GM21381 (cell line): ENCODE measurements around the gene CENPF.
A peak's percentile ranks its signal among the peaks of the same experiment; 100 is the strongest.
"Not testable (repeated sequence)": the region's sequence is repeated elsewhere in the genome, so short reads cannot be mapped to it uniquely, and the experiment has no call there.

Experiments used
- ATAC-seq: cut with Tn5 transposase; IDR thresholded peaks from one replicate; pipeline ENCODE4 v1.9.1; 2021; ENCODE audit warnings: mild to moderate bottlenecking, moderate library complexity; ENCODE audit not compliant: unreplicated experiment

CENPF gene

GRCh38 chr1:214583824-214584554 is 19.0 kb upstream of the CENPF start:
- ATAC-seq = no peak

- peak; percentile 81 for ATAC-seq
These were observed 17.9 kb upstream of the CENPF start for GRCh38 chr1:214584805-214585766.

GRCh38 chr1:214586621-214587020 is 16.4 kb upstream of the CENPF start:
- ATAC-seq = no peak

GRCh38 chr1:214587165-214587564 is 15.8 kb upstream of the CENPF start:
- no peak for ATAC-seq

GRCh38 chr1:214588963-214589597 is 13.9 kb upstream of the CENPF start:
- no peak for ATAC-seq

GRCh38 chr1:214590696-214591095 is 12.3 kb upstream of the CENPF start:
- no peak for ATAC-seq

GRCh38 chr1:214591918-214592317 is 11.1 kb upstream of the CENPF start:
- ATAC-seq = not testable (repeated sequence)

- ATAC-seq = no peak
These were observed 9.8 kb upstream of the CENPF start for GRCh38 chr1:214593158-214593557.

- no peak for ATAC-seq
These were observed 841 bp downstream of the CENPF start for GRCh38 chr1:214603819-214604252.

GRCh38 chr1:214604523-214604922 is 1.5 kb downstream of the CENPF start:
- ATAC-seq = no peak

- ATAC-seq = not testable (repeated sequence)
These were observed 2.5 kb downstream of the CENPF start for GRCh38 chr1:214605484-214605883.

GRCh38 chr1:214605933-214606925 is 3.2 kb downstream of the CENPF start:
- ATAC-seq = not testable (repeated sequence)

- not testable (repeated sequence) for ATAC-seq
These were observed 4.7 kb downstream of the CENPF start for GRCh38 chr1:214607492-214608215.

GRCh38 chr1:214608216-214608783 is 5.3 kb downstream of the CENPF start:
- not testable (repeated sequence) for ATAC-seq

GRCh38 chr1:214608817-214609216 is 5.8 kb downstream of the CENPF start:
- ATAC-seq = not testable (repeated sequence)

- ATAC-seq = no peak
These were observed 6.7 kb downstream of the CENPF start for GRCh38 chr1:214609692-214610091.

- peak; percentile 71 for ATAC-seq
These were observed 7.1 kb downstream of the CENPF start for GRCh38 chr1:214610136-214610535.

- ATAC-seq = no peak
These were observed 12.1 kb downstream of the CENPF start for GRCh38 chr1:214615109-214615508.

- no peak for ATAC-seq
These were observed 12.9 kb downstream of the CENPF start for GRCh38 chr1:214615871-214616270.
